ENCODE results near the gene MPEG1.

The MPEG1 gene

GRCh38 chr11:59218319-59218718 lies 5.6 kb upstream of the MPEG1 start:
- DNase-seq = no peak

GRCh38 chr11:59216641-59217564 lies 4.2 kb upstream of the MPEG1 start:
- peak; percentile 93 for DNase-seq

DNA sequence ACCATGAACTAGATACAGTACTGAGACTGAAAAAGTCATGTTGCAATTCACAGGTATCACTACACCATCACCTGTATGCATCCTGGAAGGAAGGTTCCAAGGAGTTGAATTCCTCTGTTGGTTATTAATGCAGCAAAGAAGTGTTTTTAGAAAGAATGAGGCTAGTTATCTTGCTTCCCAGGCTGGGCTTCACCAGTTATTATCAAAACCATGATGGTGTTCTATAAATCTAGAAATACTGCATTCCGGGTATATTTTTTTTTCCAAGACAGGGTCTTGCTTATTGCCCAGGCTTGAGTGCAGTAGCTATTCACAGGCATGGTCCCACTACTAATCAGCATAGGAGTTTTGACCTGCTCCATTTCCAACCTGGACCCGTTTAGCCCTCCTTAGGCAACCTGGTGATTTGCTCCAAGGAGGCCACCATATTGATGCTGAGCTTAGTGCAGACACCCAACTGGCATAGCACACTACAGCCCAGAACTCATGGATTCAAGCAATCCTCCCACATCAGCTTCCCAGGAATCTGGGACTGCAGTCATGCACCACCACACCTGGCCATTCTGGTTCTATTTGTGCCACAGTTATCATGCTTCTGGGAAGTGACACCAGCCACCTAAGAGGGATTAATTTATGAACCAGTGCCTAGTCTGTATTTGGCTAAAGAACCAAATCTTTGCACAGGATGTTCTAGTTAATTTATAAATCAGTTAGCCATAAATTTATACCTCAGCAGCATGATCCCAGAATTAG lies 1.6 kb upstream of the MPEG1 start:
- no peak for DNase-seq

DNA sequence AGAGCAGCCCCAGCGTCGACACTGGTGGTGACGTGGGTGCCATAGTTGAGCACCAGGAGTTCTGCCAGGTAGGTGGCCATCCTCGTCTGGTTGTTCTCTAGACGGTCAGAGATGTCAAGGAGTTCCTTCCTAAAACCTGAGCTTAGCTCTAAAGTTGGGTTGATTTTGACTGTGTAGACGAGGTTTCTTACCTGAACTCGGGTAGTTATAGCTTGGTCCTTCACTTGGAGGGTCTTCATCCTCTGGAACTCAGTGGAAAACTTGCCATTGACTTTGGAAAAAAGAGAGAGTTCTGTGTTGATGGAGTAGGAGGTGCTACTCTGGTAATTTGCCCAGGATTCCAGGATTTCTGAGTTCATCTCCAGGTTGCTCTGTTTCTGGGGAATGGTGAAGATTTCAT lies 505 bp downstream of the MPEG1 start:
- no peak for DNase-seq

DNA sequence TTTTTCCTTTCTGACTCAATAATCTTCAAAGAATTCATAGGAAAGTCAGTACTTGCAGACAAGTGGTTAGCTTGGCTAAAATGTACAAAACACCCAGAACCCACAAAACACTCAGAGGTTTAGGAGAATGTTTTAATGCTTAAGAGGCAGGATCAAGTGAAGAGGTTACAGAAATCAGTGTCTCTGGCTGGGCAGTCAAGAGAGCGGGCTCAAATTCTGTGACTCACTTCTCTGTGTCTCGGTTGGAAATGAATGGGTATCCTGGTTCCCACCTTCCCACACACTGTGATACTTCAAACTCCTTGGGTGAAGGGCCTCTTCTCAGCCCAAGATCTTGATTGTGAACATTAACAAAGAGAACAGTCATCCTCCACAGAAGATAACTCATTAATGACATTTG lies 3.8 kb downstream of the MPEG1 start:
- no peak for DNase-seq

GRCh38 chr11:59207988-59208451 lies 4.7 kb downstream of the MPEG1 start:
- DNase-seq = peak; percentile 58

GRCh38 chr11:59206635-59207034 lies 6.1 kb downstream of the MPEG1 start:
- peak; percentile 31 for DNase-seq

- DNase-seq = no peak
These were observed 7.1 kb downstream of the MPEG1 start for GRCh38 chr11:59205648-59206047.

- no peak for DNase-seq
These were observed 8.0 kb downstream of the MPEG1 start for GRCh38 chr11:59204746-59205145.

- no peak for DNase-seq
These were observed 11.4 kb downstream of the MPEG1 start for GRCh38 chr11:59201353-59201752.

GRCh38 chr11:59200423-59200746 lies 12.3 kb downstream of the MPEG1 start:
- no peak for DNase-seq

GRCh38 chr11:59199546-59200422 lies 12.9 kb downstream of the MPEG1 start:
- DNase-seq = no peak

DNA sequence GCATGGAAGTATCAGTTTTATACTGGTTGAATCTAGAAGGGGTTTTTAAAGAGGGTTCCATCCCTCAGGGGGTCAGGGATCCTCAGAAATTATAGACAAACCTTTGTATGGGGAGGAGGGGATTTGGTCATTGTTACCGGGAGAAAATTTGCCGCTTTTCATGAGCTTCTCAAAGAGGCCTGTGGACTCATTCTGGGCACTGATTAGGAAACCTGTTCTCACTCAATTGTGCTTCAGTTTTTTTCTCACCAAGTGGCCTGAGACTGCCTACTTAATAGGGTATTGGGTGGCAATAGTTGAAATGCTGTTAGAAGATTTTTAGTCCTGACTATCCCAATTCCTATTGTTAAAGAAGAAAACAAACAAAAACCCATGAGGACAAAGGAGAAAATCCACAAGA lies 14.0 kb downstream of the MPEG1 start:
- DNase-seq = no peak

DNA sequence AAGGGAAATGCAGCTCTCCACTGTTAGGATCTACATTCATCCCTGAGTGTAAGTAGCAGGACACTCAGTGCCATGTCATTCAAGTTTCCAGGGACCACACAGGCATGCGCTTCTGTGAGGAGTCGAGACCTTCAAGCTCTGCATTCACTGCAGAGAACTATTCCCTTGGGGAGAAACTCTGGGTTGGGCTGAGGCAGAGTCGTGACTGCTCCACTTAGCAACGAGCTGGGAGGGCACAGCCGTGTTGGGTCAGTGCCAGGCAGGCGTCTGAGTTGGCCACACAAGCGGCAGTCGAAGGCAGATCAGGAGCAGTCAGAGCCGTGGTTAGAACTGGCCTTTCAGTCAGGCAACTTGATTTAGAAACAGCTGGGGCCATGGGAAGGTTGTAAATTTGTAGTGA lies 14.7 kb downstream of the MPEG1 start:
- DNase-seq = no peak

- no peak for DNase-seq
These were observed 15.9 kb downstream of the MPEG1 start for GRCh38 chr11:59196777-59197176.

- DNase-seq = no peak
These were observed 17.1 kb downstream of the MPEG1 start for GRCh38 chr11:59195586-59195985.

GRCh38 chr11:59193587-59194130 lies 19.1 kb downstream of the MPEG1 start:
- DNase-seq = no peak

DNA sequence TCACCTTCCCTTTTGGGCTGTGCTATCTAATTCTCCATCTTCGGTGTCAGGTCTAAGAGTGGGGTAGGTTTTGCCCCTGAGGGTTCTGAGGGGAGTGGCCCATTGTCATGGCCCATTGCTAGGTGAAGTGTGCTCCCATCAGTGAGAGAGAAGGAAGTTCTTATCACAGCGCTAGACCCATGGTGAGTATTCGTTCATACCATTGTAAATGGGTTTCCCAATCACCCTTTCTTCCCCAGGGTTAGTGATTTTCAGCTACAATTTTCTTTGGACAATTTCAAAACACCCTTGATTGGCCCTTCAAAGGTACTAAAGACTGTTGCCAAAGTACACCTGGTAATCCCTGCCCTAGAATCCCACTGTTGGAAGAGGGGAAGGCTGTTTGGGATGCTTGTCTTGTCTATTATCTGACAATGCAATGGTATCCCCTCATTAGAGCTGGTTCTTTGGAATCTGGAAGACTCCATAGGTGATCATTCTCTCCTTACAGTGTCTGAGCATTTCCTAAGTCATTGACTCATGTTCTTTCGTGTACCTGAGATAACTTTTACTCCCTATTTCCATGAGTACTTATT lies 20.2 kb downstream of the MPEG1 start:
- DNase-seq = no peak

GRCh38 chr11:59191890-59192289 lies 20.8 kb downstream of the MPEG1 start:
- no peak for DNase-seq

GRCh38 chr11:59191095-59191494 lies 21.6 kb downstream of the MPEG1 start:
- no peak for DNase-seq

DNA sequence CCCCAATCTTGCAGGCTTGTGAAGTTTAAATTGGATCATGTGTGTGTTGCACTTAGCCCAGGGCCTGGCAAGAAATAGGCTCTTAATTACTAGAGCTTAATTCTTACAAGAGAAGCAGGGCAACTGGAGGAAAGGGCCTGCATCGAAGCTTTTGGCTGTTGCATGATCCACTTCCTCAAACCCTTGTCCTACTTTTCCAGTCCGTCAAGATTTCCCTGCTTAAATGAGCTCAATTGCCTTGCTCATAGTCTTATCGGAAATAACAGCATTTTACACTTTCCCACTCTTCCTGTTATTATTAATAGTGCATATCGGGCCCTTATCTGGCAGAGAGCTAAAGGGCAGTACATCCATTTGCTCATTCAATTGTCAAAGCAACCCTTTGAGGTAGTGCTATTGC lies 22.7 kb downstream of the MPEG1 start:
- no peak for DNase-seq

GRCh38 chr11:59188954-59189353 lies 23.8 kb downstream of the MPEG1 start:
- DNase-seq = no peak

GRCh38 chr11:59187587-59187986 lies 25.1 kb downstream of the MPEG1 start:
- DNase-seq = no peak

Data from RPMI8226 (cell line).